ENCODE measurements around the gene HYAL2. TPM values are rescaled to one million over a fixed set of nuclear protein-coding genes. Genes with fewer than 3 reads are reported as not detected.

HYAL2 gene
- total RNA-seq, 4 donors from 2014 or later, result 37.4 to 114 (median 97.2) TPM

DNA sequence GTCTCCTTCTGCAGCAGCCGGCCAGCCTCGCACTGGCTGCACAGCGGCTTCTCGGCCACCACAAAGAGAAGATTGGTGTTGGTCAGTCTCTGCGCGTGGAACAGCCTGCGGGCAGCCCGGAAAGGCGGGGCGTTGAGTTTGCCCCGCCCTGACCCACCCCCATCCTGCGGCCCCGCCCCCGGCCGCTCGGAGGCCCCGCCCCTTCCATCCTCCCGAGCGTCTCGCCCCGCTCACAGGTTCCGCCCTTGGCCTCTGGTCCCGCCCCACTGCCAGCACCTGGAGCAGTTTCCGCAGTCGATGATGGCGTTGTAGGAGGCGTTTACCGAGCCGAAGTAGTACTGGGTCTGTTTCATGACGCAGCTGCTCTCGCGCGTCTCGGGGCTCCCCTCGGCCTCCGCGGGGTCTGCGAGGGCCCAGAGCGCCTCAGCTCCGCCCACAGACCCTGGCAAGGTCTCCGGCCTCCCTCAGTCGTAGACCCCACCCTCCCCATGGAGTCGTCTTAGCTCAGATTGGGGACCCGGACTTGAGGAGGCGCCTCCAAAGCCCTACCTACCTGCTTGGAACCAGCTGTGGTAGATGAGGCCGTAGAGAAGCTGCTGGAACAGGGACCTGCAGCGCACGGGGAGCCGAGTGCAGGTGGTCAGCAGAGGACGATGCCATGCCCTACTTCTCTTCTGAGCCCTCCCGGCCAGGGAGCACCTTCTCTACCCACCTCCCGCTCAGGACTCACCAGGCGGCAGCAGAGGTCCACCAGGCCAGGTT is 42.7 kb upstream of the HYAL2 start:
- no peaks in the 10 kb centered on the region for H3K27me3 ChIP-seq
- no peaks in the 10 kb centered on the region for H3K36me3 ChIP-seq
- DNase-seq (ENCODE audit: extremely low spot score), result peak; percentile 94
- H3K4me1 ChIP-seq, result peaks cover 14 to 23% (median 21%) of the 10 kb centered on the region in 4 donors
- TF ChIP-seq POLR2AphosphoS5 (IDR thresholded peaks at IDR 0.05), result peak; percentile 67 to 68
- TF ChIP-seq POLR2A (IDR thresholded peaks at IDR 0.05; ENCODE audit: low read depth), result no peak
- TF ChIP-seq EP300 (IDR thresholded peaks at IDR 0.05), result no peak
- H3K4me3 ChIP-seq, result peak overlapping the region; percentile 58 to 84 (median 64)
- peak overlapping the region; percentile 56 to 79 (median 72) for H3K27ac ChIP-seq (replicated peaks in 1 of 4)
- intact Hi-C loops (cut with DNase I), result no loop called here
- no peaks in the 10 kb centered on the region for H3K9me3 ChIP-seq
- WGBS, result 50% methylated on average over 27 of the region's 53 CpGs

DNA sequence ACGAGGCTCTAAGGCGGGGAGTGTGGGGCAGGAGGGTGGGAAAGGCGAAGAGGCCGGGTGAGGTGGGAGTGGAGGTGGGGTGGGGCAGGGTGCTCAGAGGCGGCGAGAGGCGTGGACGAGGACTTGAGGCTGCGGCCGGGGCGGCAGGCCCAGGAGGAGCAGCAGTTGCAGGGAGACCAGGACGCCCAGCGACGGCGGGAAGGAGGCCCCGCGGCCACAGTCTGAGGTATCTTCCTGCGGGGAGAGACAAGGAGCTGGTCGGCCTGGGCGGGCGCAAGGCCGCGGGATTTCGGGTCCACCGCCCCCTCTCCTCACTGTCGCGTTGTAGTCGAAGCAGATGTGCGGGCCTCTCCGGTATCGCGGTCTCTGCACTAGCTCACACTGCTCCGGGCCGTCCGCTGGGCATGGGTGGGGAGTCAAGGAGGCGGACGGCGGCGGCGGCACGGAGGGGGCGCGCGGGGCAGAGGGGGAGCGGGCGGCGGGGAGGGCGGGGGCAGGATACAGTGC is 42.1 kb upstream of the HYAL2 start:
- DNase-seq (ENCODE audit: extremely low spot score), result no peak
- intact Hi-C loops (cut with DNase I), result no loop called here

DNA sequence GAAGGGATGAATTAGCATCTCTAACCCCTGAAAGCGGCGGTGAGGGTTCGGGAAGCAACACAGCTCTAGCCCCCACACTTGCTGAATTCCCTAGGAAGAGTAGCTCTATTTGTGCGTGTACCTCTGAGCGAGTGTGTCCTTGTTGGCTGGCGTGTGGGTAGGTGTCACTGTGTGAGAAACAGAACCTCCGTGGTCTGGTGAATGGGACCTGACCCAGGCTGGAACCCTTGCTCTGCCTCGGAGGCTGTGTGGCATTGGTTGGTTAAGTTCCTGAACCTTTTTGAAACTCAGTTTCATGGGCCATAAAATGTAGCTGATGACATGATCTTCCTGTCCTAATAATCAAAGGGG is 37.2 kb upstream of the HYAL2 start:
- WGBS, result 54% methylated on average over 5 of the region's 8 CpGs
- Histone ChIP-seq H3K27ac (replicated peaks in 1 of 4) (peak overlapping the region in 2 of 4 donors; percentile 31 to 85), H3K4me3 (peak overlapping the region; percentile 70 to 77 (median 74)), H3K4me1 (peaks cover 45 to 60% (median 51%) of the 10 kb centered on the region in 4 donors), H3K36me3 (peaks cover 5 to 35% (median 17%) of the 10 kb centered on the region in 4 donors), H3K9me3 (no peaks in the 10 kb centered on the region), H3K27me3 (no peaks in the 10 kb centered on the region)
- intact Hi-C loops (cut with DNase I), result no loop called here
- no peak for TF ChIP-seq EP300 (IDR thresholded peaks at IDR 0.05)
- no peak for TF ChIP-seq POLR2AphosphoS5 (IDR thresholded peaks at IDR 0.05)
- TF ChIP-seq POLR2A (IDR thresholded peaks at IDR 0.05; ENCODE audit: low read depth), result no peak
- TF ChIP-seq, protein P1, sequence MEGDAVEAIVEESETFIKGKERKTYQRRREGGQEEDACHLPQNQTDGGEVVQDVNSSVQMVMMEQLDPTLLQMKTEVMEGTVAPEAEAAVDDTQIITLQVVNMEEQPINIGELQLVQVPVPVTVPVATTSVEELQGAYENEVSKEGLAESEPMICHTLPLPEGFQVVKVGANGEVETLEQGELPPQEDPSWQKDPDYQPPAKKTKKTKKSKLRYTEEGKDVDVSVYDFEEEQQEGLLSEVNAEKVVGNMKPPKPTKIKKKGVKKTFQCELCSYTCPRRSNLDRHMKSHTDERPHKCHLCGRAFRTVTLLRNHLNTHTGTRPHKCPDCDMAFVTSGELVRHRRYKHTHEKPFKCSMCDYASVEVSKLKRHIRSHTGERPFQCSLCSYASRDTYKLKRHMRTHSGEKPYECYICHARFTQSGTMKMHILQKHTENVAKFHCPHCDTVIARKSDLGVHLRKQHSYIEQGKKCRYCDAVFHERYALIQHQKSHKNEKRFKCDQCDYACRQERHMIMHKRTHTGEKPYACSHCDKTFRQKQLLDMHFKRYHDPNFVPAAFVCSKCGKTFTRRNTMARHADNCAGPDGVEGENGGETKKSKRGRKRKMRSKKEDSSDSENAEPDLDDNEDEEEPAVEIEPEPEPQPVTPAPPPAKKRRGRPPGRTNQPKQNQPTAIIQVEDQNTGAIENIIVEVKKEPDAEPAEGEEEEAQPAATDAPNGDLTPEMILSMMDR (IDR thresholded peaks at IDR 0.05), result no peak
- DNase-seq (ENCODE audit: extremely low spot score), result no peak

More for the DNA sequence above, 42.1 kb upstream of the HYAL2 start:
- H3K27ac ChIP-seq (replicated peaks in 1 of 4), result peak overlapping the region; percentile 56 to 79 (median 72)
- TF ChIP-seq, protein P1 (IDR thresholded peaks at IDR 0.05), result no peak
- TF ChIP-seq POLR2AphosphoS5 (IDR thresholded peaks at IDR 0.05) (no peak), EP300 (IDR thresholded peaks at IDR 0.05) (no peak), POLR2A (IDR thresholded peaks at IDR 0.05; ENCODE audit: low read depth) (no peak)
- H3K4me1 ChIP-seq, result peaks cover 17 to 28% (median 25%) of the 10 kb centered on the region in 4 donors
- no peaks in the 10 kb centered on the region for H3K27me3 ChIP-seq
- peak overlapping the region; percentile 58 to 84 (median 64) for H3K4me3 ChIP-seq
- WGBS, result 80% methylated on average over 1 of the region's 48 CpGs
- H3K36me3 ChIP-seq, result no peaks in the 10 kb centered on the region
- H3K9me3 ChIP-seq, result no peaks in the 10 kb centered on the region

DNA sequence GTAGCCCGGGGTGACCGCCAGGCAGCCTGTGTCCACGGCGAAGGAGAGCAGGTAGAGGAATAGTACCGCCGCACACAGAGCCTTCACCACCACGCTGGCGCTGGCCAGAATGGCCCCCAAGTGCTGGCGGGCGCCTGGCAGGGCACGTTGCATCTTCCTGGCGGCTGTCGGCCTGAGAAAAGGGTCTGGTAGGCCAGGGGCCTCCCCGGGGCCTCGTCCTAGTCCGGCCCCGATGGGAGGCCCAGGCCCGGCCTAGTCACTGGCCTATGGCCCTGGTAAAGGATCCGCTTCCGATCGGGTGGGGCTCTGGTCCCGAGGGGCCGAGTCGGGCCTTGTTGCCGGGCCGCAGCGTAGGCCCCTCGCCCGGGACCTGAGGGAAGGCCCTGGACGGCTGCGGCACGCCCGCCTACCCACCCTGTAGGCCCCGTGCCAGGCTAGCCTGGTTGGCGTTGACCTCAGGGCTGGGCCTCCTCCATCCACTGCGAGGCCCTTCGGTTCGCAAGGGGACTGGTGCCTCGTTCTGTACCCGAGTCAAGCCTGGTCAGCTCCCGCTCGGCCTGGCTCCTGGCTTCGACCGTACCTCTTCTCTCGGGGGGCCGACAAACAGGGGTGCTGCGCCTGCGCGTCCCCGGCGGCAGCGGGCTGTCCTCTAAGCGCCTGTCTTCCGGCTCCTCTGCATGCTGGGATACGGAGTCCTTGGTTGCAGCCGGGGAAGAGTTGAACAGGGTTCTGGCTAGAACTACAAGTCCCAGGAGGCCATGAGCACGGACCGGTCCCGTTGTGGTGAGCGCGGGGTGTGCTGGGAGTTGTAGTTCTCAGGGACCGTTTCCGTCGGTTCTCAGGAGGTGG is 36.6 kb upstream of the HYAL2 start, which contains the start of gene TMEM115:
Gene TMEM115 (minus strand): TSS at position 611 of the 849 bp plus-strand sequence. CDS start 458 bp downstream, at position 153.
- peaks cover 40 to 57% (median 45%) of the 10 kb centered on the region in 4 donors for H3K4me1 ChIP-seq
- WGBS, result 0% methylated on average over 6 of the region's 64 CpGs

More for the DNA sequence above, 36.6 kb upstream of the HYAL2 start, which contains the start of gene TMEM115:
- Histone ChIP-seq H3K4me3 (peak within 1 kb of the TSS; percentile 70 to 77 (median 74)), H3K36me3 (peaks cover 10 to 41% (median 23%) of the 10 kb centered on the region in 4 donors), H3K27me3 (no peaks in the 10 kb centered on the region), H3K9me3 (no peaks in the 10 kb centered on the region), H3K27ac (replicated peaks in 1 of 4) (peak within 1 kb of the TSS; percentile 85 to 91 (median 86))
- TF ChIP-seq POLR2AphosphoS5 (IDR thresholded peaks at IDR 0.05) (peak; percentile 92 to 94), POLR2A (IDR thresholded peaks at IDR 0.05; ENCODE audit: low read depth) (peak; percentile 66), EP300 (IDR thresholded peaks at IDR 0.05) (no peak)
- TF ChIP-seq, protein P1 (IDR thresholded peaks at IDR 0.05), result peak in 1 of 3 experiments; percentile 30
- peak; percentile 99 for DNase-seq (ENCODE audit: extremely low spot score)
- intact Hi-C loops (cut with DNase I), result no loop called here
